ENCODE measurements around the gene RNF157.
A peak's percentile ranks its signal among the peaks of the same experiment; 100 is the strongest.
"Not testable (repeated sequence)": the region's sequence is repeated elsewhere in the genome, so short reads cannot be mapped to it uniquely, and the experiment has no call there.

The RNF157 gene

GRCh38 chr17:76270127-76270592, 29.9 kb upstream of the RNF157 start:
- DNase-seq, result peak; percentile 48

GRCh38 chr17:76268991-76269981, 29.0 kb upstream of the RNF157 start:
- DNase-seq, result no peak

DNA sequence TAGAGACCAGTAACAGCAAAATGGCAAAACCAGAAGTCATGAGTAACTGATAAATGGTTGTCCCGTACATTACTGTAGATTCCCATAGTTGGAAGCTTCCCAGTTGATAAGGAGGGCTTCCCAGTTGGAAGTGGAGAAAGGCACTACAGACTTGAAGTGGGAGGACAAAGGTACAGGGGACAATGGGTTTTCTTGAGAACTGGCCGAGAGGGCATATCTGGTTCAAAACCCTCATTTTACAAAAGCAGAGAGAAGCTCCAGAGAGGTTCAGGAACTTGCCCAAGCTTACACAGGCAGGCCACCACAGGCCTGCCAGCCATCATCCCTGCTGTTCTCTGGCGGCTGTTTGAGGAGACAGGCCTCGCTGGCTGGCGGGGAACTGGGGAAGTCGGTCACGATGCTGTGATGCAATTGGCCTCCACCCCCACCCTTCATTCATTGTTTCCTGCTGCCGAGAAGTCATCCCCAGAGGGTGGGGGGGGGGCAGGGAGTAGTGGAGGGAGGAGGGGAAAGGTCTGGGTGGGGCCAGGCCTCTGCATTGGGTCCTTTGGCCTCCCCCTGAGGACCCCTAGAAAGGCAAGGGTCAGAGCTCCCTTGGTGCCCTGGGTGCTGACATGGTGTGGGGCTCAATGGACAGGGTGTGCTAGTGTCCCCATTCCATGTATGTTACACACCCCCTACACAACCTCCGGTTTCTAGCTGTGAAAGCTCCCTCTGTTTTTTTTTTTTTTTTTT, 27.9 kb upstream of the RNF157 start:
- peak; percentile 75 for DNase-seq

GRCh38 chr17:76267581-76268001, 27.3 kb upstream of the RNF157 start:
- not testable (repeated sequence) for DNase-seq

- no peak for DNase-seq
Measured at GRCh38 chr17:76267051-76267576, 26.8 kb upstream of the RNF157 start.

- no peak for DNase-seq
Measured at GRCh38 chr17:76266244-76266938, 26.1 kb upstream of the RNF157 start.

DNA sequence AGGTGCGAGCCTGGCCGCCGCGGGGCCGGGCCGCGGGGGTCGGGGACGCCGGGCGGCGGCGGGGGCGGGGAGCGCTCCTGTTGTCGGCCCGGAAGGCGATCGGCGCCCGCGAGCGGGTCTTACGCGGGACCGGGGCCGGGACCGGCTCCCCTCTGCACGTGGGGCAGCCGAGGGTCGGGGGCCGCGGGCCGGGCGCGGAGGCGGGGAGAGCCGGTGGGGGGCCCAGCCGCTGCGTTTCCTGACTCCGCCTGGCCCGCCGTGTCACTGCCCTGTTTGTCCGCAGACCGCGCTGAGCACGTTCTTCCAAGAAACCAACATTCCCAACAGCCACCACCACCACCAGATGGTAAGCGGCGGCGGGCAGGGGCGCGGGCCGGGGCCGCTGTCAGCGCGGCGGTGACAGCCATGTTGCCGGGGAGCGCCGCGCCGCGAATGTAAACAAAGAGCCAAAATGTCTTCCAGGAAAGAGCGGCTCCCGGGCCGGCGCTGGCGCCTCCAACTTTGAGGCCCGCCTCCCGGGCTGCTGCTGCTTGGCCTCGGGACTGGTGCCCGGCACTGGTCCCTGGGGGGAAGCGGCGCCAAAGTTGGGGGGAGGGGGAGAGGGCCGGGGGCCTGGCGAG, 25.4 kb upstream of the RNF157 start:
- peak; percentile 54 for DNase-seq

DNA sequence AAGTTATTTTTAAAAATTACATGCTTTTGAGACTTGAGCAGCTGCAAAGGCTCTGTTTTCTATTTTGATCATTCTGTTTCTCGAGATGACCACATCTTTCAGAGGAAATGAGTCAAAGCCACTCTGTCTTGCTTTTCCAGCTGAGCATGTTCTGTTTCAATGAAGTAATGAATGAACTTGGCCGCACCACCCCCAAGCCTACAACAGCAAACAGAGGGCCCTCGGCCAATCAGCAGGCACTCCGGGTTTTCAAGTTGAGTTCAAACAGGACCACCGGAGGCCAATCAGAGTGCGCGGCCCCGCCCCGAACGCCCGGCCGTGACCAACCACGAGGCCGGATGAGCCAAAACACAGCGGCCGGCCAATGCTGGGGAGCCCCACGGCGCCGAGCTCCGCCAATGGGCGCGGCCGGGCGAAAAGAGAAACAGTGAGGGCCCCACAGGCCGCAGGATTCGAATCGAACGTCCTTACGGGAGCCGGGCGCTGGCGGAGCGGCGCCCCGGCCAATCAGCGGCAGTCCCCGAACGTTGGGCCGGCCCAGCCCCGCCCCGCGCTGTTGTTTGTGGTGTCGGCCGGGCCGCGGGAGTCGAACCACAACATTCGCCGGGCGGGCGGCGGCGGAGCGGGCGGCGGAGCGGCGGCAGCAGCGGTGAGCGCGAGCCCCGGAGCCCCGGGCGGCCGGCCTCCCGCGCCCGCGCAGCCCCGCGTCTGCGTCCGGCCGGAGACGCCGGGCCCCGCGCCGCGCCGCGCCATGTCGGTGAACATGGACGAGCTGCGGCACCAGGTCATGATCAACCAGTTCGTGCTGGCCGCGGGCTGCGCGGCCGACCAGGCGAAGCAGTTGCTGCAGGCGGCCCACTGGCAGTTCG, 24.7 kb upstream of the RNF157 start, which contains the start of gene UBALD2:
UBALD2 (plus strand) TSS at position 594 of the 869 bp plus-strand sequence; CDS start at position 752, 158 bp downstream.
- DNase-seq, result peak; percentile 98

GRCh38 chr17:76264425-76264754, 24.1 kb upstream of the RNF157 start:
- no peak for DNase-seq

DNA sequence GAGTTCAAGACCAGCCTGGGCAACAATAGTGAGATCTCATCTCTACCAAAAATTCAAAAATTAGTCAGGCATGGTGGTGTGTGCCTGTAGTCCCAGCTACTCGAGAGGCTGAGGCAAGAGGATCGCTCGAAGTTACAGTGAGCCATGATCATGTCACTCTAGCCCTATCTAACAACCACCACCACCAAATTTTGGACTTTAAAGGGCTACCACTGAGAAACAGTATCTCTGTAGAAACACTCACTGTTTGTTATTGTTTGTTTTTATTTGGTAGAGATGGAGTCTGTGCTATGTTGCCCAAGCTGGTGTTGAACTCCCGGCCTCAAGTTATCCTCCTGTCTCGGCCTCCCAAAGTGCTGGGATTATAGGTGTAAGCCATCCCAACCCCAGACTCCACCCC, 23.6 kb upstream of the RNF157 start:
- DNase-seq, result no peak

- DNase-seq, result no peak
Measured at GRCh38 chr17:76262732-76263344, 22.5 kb upstream of the RNF157 start.

- DNase-seq, result no peak
Measured at GRCh38 chr17:76261421-76262215, 21.3 kb upstream of the RNF157 start.

- DNase-seq, result no peak
Measured at GRCh38 chr17:76260669-76261068, 20.4 kb upstream of the RNF157 start.

GRCh38 chr17:76260220-76260619, 19.9 kb upstream of the RNF157 start:
- no peak for DNase-seq

DNA sequence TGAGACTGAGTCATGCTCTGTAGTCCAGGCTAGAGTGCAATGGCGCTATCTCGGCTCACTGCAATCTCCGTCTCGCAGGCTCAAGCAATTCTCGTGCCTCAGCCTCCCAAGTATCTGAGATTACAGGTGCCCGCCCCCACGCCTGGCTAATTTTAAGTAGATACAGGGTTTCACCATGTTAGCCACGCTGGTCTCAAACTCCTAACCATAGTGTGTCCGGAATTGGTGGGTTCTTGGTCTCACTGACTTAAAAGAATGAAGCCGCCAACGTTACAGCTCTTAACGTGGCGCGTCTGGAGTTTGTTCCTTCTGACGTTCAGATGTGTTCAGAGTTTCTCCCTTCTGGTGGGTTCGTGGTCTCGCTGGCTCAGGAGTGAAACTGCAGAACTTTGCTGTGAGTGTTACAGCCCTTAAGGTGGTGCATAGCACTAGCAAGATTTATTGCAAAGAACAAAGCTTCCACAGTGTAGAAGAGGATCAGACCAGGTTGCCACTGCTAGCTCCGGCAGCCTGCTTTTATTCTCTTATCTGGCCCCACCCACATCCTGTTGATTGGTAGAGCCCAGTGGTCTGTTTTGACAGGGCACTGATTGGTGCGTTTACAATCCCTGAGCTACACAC, 16.2 kb upstream of the RNF157 start:
- not testable (repeated sequence) for DNase-seq

DNA sequence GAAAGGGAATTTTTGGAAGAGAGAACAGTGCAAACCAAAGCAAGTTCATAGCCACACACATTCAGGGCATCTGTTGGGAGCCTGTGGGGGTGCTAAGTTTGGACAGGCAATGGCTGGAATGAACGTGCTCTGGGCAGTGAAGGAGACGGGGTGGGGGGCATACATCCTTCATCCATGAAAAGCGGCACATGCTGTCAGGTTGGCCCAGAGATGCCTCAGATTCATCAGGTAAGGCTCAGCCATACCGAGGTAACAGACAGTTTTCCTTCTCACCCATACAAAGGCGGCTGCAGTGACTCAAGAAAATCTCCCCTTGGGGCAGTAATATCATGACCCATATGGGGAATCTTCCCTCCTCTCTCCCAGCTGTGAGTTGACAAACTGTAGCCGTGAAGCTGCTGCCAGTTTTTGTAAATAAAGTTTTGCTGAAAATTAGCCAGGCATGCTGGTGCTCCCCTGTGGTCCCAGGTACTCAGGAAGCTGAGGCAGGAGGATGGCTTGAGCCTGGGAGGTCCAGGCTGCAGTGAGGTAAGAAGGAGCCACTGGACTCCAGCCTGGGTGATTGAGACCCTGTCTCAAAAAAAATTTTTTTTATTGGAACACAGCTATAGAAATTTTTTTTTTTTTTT, 15.6 kb upstream of the RNF157 start:
- no peak for DNase-seq

DNA sequence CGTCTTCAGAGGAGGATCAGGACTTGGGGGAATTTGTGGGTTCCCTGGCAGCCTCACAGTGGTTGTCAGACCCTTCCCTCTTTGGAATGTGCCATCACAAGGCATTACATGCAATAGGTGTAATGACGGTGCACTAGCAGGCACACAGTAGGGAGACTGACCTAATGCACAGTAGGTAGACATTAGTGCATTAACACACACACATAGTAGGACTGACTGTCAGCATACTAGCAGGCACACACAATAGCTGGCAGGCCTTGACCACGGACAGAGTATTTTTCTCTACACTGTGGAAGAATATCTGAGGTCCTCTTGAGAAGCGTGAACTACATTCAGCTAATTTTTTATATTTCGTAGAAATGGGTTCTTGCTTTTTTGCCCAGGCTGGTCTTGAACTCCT, 14.0 kb upstream of the RNF157 start:
- no peak for DNase-seq

GRCh38 chr17:76253841-76254240, 13.5 kb upstream of the RNF157 start:
- no peak for DNase-seq

All from activated CD8-positive, alpha-beta memory T cell treated with anti-CD3 and anti-CD28 coated beads, Interleukin-2, amount 50 U/mL, for 4 hours (primary cell).